Esophagus (tissue), 2 donors: ENCODE measurements around the gene RNF135. TPM values are rescaled to one million over a fixed set of nuclear protein-coding genes. Genes with fewer than 3 reads are reported as not detected.
"Not testable (repeated sequence)": the region's sequence is repeated elsewhere in the genome, so short reads cannot be mapped to it uniquely, and the experiment has no call there.

Experiments
- H3K27ac ChIP-seq, 2 donors: one replicate each; pipeline ENCODE4 v1.5.1; 2013; ENCODE audit warnings: low read depth in 2 of 2, mild to moderate bottlenecking in 2 of 2, inconsistent platforms in 1 of 2, low read length in 1 of 2, moderate library complexity in 1 of 2
- H3K27me3 ChIP-seq, 2 donors: one replicate each; pipeline ENCODE4 v1.6.1; 2013; ENCODE audit warnings: low read length in 2 of 2, control low read depth in 1 of 2, mild to moderate bottlenecking in 1 of 2; ENCODE audit not compliant: insufficient read depth in 2 of 2, control insufficient read depth in 1 of 2
- H3K36me3 ChIP-seq, 2 donors: one replicate each; pipeline ENCODE4 v1.6.1; 2013; ENCODE audit warnings: low read length in 1 of 2; ENCODE audit not compliant: control insufficient read depth in 2 of 2, insufficient read depth in 2 of 2
- H3K4me1 ChIP-seq, 2 donors: one replicate each; pipeline ENCODE4 v1.6.1; 2013; ENCODE audit warnings: low read length in 1 of 2; ENCODE audit not compliant: control insufficient read depth in 2 of 2, insufficient read depth in 2 of 2
- H3K4me3 ChIP-seq, 2 donors: one replicate each; pipeline ENCODE4 v1.5.1; 2013; ENCODE audit warnings: low read length in 2 of 2, mild to moderate bottlenecking in 2 of 2, low read depth in 1 of 2, moderate library complexity in 1 of 2
- H3K9me3 ChIP-seq, 2 donors: one replicate each; pipeline ENCODE4 v1.6.1; 2013; ENCODE audit warnings: mild to moderate bottlenecking in 2 of 2, low read depth in 1 of 2, low read length in 1 of 2, moderate library complexity in 1 of 2; ENCODE audit not compliant: control insufficient read depth in 2 of 2, insufficient read depth in 1 of 2
- WGBS, 2 donors: extraction: QIAGEN DNeasy Blood & Tissue Kit; methylation state at CpG; one replicate each; pipeline ENCODE4 v1.1.7; 2013; 5-methylcytosine and 5-hydroxymethylcytosine counted together
- polyA plus RNA-seq, 2 donors: library from polyadenylated mRNA; stranded (reverse); fragments of 200-250 nt; gene quantifications; one replicate each; pipeline ENCODE4 v1.2.3, GENCODE V29; 2013
- donor health status: healthy with polysubstance abuse.
- donor health status: Bipolar disorder and iron deficiency.

Gene RNF135
- polyA plus RNA-seq, 2 donors, result 14.9 to 17.9 TPM

DNA sequence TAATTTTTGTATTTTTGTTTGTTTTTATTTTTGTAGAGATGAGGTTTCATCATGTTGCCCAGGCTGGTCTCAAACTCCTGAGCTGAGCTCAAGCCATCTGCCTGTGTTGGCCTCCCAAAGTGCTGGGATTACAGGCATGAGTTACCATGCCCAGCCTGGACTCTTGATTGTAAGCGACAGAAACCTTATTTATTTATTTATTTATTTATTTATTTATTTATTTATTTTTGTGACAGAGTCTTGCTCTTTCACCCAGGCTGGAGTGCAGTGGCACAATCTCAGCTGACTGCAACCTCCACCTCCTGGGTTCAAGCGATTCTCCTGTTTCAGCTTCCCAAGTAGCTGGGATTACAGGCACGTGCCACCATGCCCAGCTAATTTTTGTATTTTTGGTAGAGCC, 41.0 kb upstream of the RNF135 start:
- H3K27me3 ChIP-seq, H3K9me3 ChIP-seq, H3K4me1 ChIP-seq, H3K27ac ChIP-seq, H3K36me3 ChIP-seq, H3K4me3 ChIP-seq: not testable (repeated sequence)
- WGBS, 2 donors, result 95 to 97% methylated on average over 3 of the region's 3 CpGs

- Histone ChIP-seq H3K36me3 (no peaks in the 10 kb centered on the region), H3K27me3 (no peaks in the 10 kb centered on the region), H3K9me3 (no peaks in the 10 kb centered on the region), H3K27ac (no peak overlapping the region), H3K4me1 (no peaks in the 10 kb centered on the region), H3K4me3 (no peak overlapping the region)
- WGBS, 2 donors, result 88 to 90% methylated on average over 3 of the region's 3 CpGs
These were observed 40.3 kb upstream of the RNF135 start for GRCh38 chr17:30930495-30930894.

- not testable (repeated sequence) for H3K4me1 ChIP-seq, H3K27ac ChIP-seq, H3K36me3 ChIP-seq, H3K27me3 ChIP-seq, H3K4me3 ChIP-seq, H3K9me3 ChIP-seq
- WGBS, 2 donors, result 91 to 93% methylated on average over 8 of the region's 8 CpGs
These were observed 39.3 kb upstream of the RNF135 start for GRCh38 chr17:30931582-30931981.

DNA sequence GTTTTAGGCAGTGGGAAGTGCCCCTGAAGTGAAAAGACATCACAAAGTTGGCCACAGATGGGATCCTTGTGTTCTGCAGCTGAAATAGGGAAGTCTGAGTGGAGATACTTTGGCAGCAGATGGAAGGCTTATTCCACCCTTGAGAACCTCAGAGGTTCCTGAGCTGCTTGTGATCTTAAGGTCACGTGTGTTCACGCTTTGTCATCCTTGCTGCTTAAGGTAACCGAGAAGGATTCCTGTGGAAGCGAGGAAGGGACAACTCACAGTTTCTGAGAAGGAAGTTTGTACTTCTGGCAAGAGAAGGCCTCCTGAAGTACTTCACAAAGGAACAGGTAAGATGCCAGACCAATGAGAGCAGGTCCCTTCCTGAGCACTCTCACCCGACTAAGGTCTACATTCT, 36.9 kb upstream of the RNF135 start:
- Histone ChIP-seq H3K4me3 (no peak overlapping the region), H3K36me3 (no peaks in the 10 kb centered on the region), H3K27ac (no peak overlapping the region), H3K4me1 (no peaks in the 10 kb centered on the region), H3K9me3 (no peaks in the 10 kb centered on the region), H3K27me3 (no peaks in the 10 kb centered on the region)
- WGBS, 2 donors, result 69% methylated on average over 5 of the region's 5 CpGs

DNA sequence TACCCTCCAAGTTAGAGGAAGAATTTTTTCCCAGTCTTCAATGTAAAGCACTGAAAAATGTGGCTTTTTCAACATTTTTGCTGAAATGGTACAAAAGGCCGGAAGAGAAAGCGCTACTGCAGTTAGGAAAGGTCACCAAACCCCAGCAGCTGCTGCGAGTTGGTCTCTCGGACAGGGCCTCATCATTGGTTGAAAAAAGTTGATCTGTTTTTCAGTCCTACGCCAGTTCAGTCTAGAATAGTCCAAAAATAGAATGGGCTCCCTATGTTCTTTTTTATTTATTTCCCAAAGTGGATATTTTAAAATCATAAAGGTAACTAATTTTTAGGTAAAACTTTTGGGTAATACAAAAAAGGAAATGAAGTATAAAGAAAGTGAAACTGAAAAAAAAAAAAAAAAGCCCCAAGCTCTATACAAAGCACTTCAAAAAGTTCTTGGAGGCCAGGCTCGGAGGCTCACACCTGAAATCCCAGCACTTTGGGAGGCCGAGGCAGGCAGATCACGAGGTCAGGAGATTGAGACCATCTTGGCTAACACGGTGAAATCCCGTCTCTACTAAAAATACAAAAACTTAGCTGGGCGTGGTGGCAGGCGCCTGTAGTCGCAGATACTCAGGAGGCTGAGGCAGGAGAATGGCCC, 31.7 kb upstream of the RNF135 start:
- Histone ChIP-seq H3K9me3 (no peaks in the 10 kb centered on the region), H3K4me1 (no peaks in the 10 kb centered on the region), H3K27ac (no peak overlapping the region), H3K4me3 (no peak overlapping the region), H3K27me3 (no peaks in the 10 kb centered on the region), H3K36me3 (no peaks in the 10 kb centered on the region)
- 81 to 83% methylated on average over 13 of the region's 13 CpGs for WGBS, 2 donors

DNA sequence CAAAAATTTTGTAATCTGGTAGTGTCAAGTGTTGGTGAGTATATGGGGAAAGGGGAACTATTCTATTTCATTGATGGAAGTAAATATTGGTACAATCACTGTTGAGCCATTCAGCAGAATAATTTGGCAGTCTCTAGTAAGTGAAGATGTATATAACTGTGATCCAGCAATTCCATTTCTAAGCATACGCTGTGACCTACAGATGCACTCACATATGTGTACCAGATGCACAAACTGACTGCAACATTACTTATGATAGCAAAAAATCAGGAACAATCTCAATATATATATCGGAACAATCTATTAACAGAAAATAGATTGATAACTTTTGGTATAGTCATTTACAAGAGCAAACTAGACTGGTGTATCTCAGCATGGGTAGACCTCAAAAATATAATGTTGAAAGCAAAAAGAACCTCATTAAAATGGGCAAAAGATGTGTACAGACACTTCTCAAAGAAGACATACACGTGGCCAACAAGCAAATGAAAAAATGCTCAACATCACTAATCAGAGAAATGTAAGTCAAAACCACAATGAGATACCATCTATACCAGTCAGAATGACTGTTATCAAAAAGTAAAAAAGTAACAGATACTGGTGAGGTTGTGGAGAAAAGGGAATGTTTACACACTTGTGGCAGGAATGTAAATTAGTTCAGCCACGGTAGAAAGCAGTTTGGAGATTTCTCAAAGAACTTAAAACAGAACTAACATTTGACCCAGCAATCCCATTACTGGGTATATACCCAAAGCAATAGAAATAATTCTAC, 28.3 kb upstream of the RNF135 start:
- H3K9me3 ChIP-seq, result no peaks in the 10 kb centered on the region
- H3K27me3 ChIP-seq, result no peaks in the 10 kb centered on the region
- no peaks in the 10 kb centered on the region for H3K36me3 ChIP-seq
- 58 to 62% methylated on average over 4 of the region's 4 CpGs for WGBS, 2 donors
- no peak overlapping the region for H3K4me3 ChIP-seq
- no peak overlapping the region for H3K27ac ChIP-seq
- no peaks in the 10 kb centered on the region for H3K4me1 ChIP-seq

- WGBS, 2 donors, result 94 to 97% methylated on average over 5 of the region's 5 CpGs
- H3K27ac ChIP-seq, result no peak overlapping the region
- H3K4me3 ChIP-seq, result no peak overlapping the region
- H3K9me3 ChIP-seq, result no peaks in the 10 kb centered on the region
- no peaks in the 10 kb centered on the region for H3K4me1 ChIP-seq
- no peaks in the 10 kb centered on the region for H3K36me3 ChIP-seq
- no peaks in the 10 kb centered on the region for H3K27me3 ChIP-seq
These were observed 23.0 kb upstream of the RNF135 start for GRCh38 chr17:30947796-30948195.

DNA sequence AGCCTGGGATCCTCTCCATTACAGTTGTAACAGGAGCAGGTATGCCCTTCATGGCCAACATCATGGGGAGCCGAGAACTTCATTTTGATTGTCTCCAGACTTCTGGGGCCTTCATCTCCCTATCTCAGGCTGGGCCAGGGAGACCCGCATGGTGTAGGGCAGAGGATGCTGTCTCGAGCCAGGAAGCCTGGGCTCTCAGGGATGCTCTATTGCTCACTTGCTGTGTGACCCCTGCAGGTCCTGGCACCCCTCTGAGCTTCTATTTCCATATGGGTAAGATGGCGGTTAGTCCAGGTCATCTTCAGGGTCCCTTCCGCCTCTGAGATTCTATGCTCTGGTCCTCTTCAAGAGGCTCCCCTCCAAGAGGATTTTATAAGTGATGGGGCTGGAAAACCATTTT, 20.6 kb upstream of the RNF135 start:
- H3K9me3 ChIP-seq, result no peaks in the 10 kb centered on the region
- WGBS, 2 donors, result 86 to 96% methylated on average over 5 of the region's 5 CpGs

DNA sequence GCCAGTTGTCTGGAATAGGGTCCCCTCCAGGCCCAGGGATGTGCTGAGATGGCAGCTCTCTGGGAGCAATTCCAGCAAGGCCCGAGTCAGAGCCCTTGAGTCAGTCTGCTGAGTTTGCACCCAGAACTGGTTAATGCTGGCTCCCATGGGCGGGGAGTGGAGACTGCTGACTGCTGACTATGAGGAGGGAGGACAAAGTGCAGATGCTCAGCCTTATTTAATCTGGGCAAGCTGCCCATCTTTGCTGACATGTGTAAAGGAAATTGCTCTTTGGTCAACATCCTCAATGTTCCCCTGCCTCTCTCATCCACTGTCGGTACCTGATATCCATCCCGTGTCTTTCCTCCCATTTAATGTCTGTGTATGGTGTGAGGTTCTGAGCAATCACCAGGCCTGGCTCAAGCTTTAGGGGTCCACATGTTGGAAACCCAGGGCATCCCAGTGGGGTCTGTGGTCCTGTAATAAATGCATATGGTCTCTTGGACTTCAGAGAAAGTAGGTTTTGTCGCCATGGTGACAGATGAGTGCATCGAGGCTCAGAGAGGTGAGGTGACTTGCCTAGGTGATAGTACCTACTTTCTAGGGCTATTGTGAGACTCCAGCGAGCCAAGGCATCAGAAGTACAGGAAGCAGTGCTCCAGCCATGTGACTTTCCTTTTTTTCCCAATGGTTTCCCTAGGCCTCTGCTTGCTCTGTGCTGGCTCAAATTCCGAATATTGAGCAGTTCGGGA, 20.0 kb upstream of the RNF135 start:
- H3K27ac ChIP-seq, result peak overlapping the region in 1 of 2 donors; percentile 15
- no peaks in the 10 kb centered on the region for H3K27me3 ChIP-seq
- 62 to 66% methylated on average over 9 of the region's 9 CpGs for WGBS, 2 donors
- H3K9me3 ChIP-seq, result no peaks in the 10 kb centered on the region
- H3K4me3 ChIP-seq, result no peak overlapping the region
- H3K36me3 ChIP-seq, result no peaks in the 10 kb centered on the region
- H3K4me1 ChIP-seq, result no peaks in the 10 kb centered on the region

More for the DNA sequence above, 20.6 kb upstream of the RNF135 start:
- H3K27ac ChIP-seq, result no peak overlapping the region
- H3K4me1 ChIP-seq, result no peaks in the 10 kb centered on the region
- H3K27me3 ChIP-seq, result no peaks in the 10 kb centered on the region
- no peak overlapping the region for H3K4me3 ChIP-seq
- H3K36me3 ChIP-seq, result no peaks in the 10 kb centered on the region
